Mesendoderm (in vitro differentiated cells): ENCODE results near the gene TUB.

Experiments used
- DNase-seq: peaks from one replicate; pipeline ENCODE4 v3.0.0; 2013
- H2AK5ac ChIP-seq: 2 replicates; pipeline ENCODE4 v1.6.1; 2013; ENCODE audit warnings: low read length, inconsistent platforms
- H2BK120ac ChIP-seq: 2 replicates; pipeline ENCODE4 v1.6.1; 2013; ENCODE audit warnings: low read depth, mild to moderate bottlenecking, low read length, moderate library complexity, mixed read lengths
- H2BK15ac ChIP-seq: replicated peaks from 2 replicates; pipeline ENCODE4 v1.6.1; 2013; ENCODE audit warnings: low read depth, mild to moderate bottlenecking, moderate library complexity
- H2BK5ac ChIP-seq: 2 replicates; pipeline ENCODE4 v1.6.1; 2013; ENCODE audit warnings: low read length, inconsistent platforms
- H3K18ac ChIP-seq: 2 replicates; pipeline ENCODE4 v1.6.1; 2013; ENCODE audit warnings: mild to moderate bottlenecking, low read length, mixed read lengths
- H3K23ac ChIP-seq: one replicate; pipeline ENCODE4 v1.6.1; 2013; ENCODE audit warnings: low read length
- H3K27ac ChIP-seq: 2 replicates; pipeline ENCODE4 v1.5.1; 2013; ENCODE audit warnings: low read depth, mild to moderate bottlenecking, inconsistent platforms, low read length, moderate library complexity
- H3K27me3 ChIP-seq: 2 replicates; pipeline ENCODE4 v1.6.1; 2013; ENCODE audit warnings: low read length, control low read depth, mild to moderate bottlenecking, inconsistent platforms; ENCODE audit not compliant: insufficient read depth, poor library complexity
- H3K36me3 ChIP-seq: 2 replicates; pipeline ENCODE4 v1.6.1; 2013; ENCODE audit warnings: low read length, inconsistent platforms; ENCODE audit not compliant: control insufficient read depth, insufficient read depth
- H3K4ac ChIP-seq: one replicate; pipeline ENCODE4 v1.6.1; 2013; ENCODE audit warnings: low read depth, mild to moderate bottlenecking, low read length, moderate library complexity
- H3K4me1 ChIP-seq: 2 replicates; pipeline ENCODE4 v1.6.1; 2013; ENCODE audit warnings: low read depth, low read length, inconsistent platforms; ENCODE audit not compliant: control insufficient read depth
- H3K4me2 ChIP-seq: 2 replicates; pipeline ENCODE4 v1.6.1; 2013; ENCODE audit warnings: low read length
- H3K4me3 ChIP-seq: 2 replicates; pipeline ENCODE4 v1.5.1; 2013; ENCODE audit warnings: mild to moderate bottlenecking, low read length
- H3K56ac ChIP-seq: one replicate; pipeline ENCODE4 v1.6.1; 2013; ENCODE audit warnings: low read length
- H3K79me1 ChIP-seq: 2 replicates; pipeline ENCODE4 v1.6.1; 2013; ENCODE audit warnings: low read length, inconsistent platforms
- H3K79me2 ChIP-seq: 2 replicates; pipeline ENCODE4 v1.6.1; 2013; ENCODE audit warnings: mild to moderate bottlenecking, low read length; ENCODE audit not compliant: control insufficient read depth, insufficient read depth
- H3K9ac ChIP-seq: 2 replicates; pipeline ENCODE4 v1.6.1; 2013; ENCODE audit warnings: low read length, inconsistent platforms
- H4K5ac ChIP-seq: one replicate; pipeline ENCODE4 v1.6.1; 2013; ENCODE audit warnings: low read length
- H4K8ac ChIP-seq: one replicate; pipeline ENCODE4 v1.6.1; 2013; ENCODE audit warnings: low read depth, mild to moderate bottlenecking, control low read depth, low read length, moderate library complexity
- WGBS: extraction: QIAGEN DNeasy Blood & Tissue Kit; methylation state at CpG from one replicate; pipeline ENCODE4 v1.1.7; 2013; ENCODE audit warnings: low lambda C conversion rate, missing lambda C conversion rate; ENCODE audit not compliant: insufficient coverage; ENCODE audit errors: extremely low coverage; 5-methylcytosine and 5-hydroxymethylcytosine counted together

Gene TUB

DNA sequence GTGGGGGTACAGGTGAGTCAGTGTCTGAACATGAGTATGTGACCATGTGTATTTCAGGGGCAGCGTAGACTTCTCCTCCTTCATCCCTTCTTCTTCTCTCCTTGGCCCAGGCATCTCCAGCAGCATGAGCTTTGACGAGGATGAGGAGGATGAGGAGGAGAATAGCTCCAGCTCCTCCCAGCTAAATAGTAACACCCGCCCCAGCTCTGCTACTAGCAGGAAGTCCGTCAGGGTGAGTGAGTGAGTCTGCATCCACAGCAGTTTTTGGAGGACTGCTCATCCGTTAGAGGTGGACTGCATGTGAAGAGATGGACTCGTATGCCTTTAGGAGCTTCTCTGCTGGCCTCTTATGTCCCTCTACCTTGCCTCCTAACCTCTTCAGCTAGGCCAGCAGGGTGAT, 15.6 kb downstream of the TUB start:
- Histone ChIP-seq H3K4me3 (no peak overlapping the region), H3K9ac (no peak overlapping the region), H4K8ac (no peak overlapping the region), H3K4ac (no peak overlapping the region), H2AK5ac (no peak overlapping the region), H3K27me3 (no peaks in the 10 kb centered on the region), H2BK120ac (no peak overlapping the region), H3K18ac (no peak overlapping the region), H3K79me2 (no peaks in the 10 kb centered on the region), H3K56ac (no peak overlapping the region), H3K36me3 (peaks cover 3% of the 10 kb centered on the region), H3K4me1 (no peaks in the 10 kb centered on the region), H3K23ac (no peak overlapping the region), H3K79me1 (no peaks in the 10 kb centered on the region), H2BK5ac (no peak overlapping the region), H4K5ac (no peak overlapping the region), H3K27ac (no peak overlapping the region), H3K4me2 (no peak overlapping the region), H2BK15ac (no peak overlapping the region)
- DNase-seq: no peak
- no CpG with 5 or more reads among the region's 6 CpGs for WGBS

DNA sequence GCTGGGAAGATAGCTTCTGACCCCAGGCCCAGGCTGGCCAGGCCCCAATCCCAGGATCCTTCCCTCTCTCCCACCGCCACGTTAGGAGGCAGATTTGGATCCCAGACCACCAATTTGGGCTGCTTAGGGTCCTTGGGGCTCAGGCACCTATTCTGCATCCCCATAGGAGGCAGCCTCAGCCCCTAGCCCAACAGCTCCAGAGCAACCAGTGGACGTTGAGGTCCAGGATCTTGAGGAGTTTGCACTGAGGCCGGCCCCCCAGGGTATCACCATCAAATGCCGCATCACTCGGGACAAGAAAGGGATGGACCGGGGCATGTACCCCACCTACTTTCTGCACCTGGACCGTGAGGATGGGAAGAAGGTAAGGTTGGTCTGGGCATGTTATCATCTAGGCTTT, 16.1 kb downstream of the TUB start:
- no peak overlapping the region for H3K4me2 ChIP-seq
- no peak overlapping the region for H3K4ac ChIP-seq
- WGBS: no CpG with 5 or more reads among the region's 8 CpGs

DNA sequence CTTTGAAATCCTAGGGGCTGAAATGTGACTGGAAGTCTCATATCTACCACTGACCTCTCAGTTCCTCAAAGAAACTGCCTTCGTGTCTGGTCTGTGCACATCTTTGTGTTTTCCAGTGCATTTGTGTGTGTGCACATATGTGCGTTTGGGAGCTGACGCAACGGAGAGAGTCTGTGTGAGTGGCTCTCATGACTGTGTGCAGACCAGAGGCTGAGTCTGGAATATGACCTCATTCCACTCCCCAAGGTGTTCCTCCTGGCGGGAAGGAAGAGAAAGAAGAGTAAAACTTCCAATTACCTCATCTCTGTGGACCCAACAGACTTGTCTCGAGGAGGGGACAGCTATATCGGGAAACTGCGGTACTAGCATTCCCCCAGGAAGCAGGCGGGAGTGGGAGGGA, 16.5 kb downstream of the TUB start:
- no peak overlapping the region for H3K9ac ChIP-seq
- no peak overlapping the region for H2BK15ac ChIP-seq
- peaks cover 3% of the 10 kb centered on the region for H3K36me3 ChIP-seq
- H3K79me2 ChIP-seq: no peaks in the 10 kb centered on the region
- no peaks in the 10 kb centered on the region for H3K79me1 ChIP-seq
- WGBS: no CpG with 5 or more reads among the region's 9 CpGs
- no peaks in the 10 kb centered on the region for H3K27me3 ChIP-seq
- no peak overlapping the region for H3K27ac ChIP-seq
- no peak overlapping the region for H2AK5ac ChIP-seq
- no peak overlapping the region for H3K4ac ChIP-seq
- H2BK5ac ChIP-seq: no peak overlapping the region
- H3K23ac ChIP-seq: no peak overlapping the region
- no peaks in the 10 kb centered on the region for H3K4me1 ChIP-seq
- no peak overlapping the region for H3K4me3 ChIP-seq
- no peak overlapping the region for H2BK120ac ChIP-seq
- H4K8ac ChIP-seq: no peak overlapping the region
- no peak overlapping the region for H4K5ac ChIP-seq
- no peak for DNase-seq
- no peak overlapping the region for H3K4me2 ChIP-seq
- no peak overlapping the region for H3K18ac ChIP-seq
- H3K56ac ChIP-seq: no peak overlapping the region

More for the DNA sequence above, 16.1 kb downstream of the TUB start:
- Histone ChIP-seq H3K27ac (no peak overlapping the region), H2BK120ac (no peak overlapping the region), H4K5ac (no peak overlapping the region), H2AK5ac (no peak overlapping the region), H3K27me3 (no peaks in the 10 kb centered on the region), H3K9ac (no peak overlapping the region), H3K56ac (no peak overlapping the region), H4K8ac (no peak overlapping the region), H3K79me2 (no peaks in the 10 kb centered on the region), H2BK5ac (no peak overlapping the region), H3K36me3 (peaks cover 3% of the 10 kb centered on the region), H3K23ac (no peak overlapping the region), H3K79me1 (no peaks in the 10 kb centered on the region), H2BK15ac (no peak overlapping the region), H3K4me3 (no peak overlapping the region), H3K18ac (no peak overlapping the region), H3K4me1 (no peaks in the 10 kb centered on the region)
- DNase-seq: no peak

DNA sequence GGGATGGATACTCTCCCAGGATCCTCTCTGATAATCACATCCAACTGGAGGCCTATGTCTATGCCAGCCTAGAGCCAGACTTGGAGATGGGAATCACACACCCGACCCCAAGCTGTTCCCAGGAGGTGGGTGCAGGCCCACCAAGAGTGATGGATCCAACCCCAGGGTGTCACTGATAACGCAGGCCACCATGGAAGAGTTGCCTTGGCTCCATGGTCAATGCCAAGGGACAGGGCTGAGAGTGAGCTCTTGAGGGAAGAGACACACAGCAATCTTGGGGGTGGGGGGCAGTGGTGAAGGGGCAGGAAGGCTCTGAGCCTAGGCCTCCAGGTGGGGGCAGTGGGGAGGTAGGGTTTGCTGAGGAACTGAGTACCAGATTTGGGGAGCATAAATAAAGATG, 16.9 kb downstream of the TUB start:
- Histone ChIP-seq H2BK15ac (no peak overlapping the region), H3K4ac (no peak overlapping the region), H2AK5ac (no peak overlapping the region), H2BK120ac (no peak overlapping the region), H3K79me1 (no peaks in the 10 kb centered on the region), H3K4me2 (no peak overlapping the region), H3K4me1 (no peaks in the 10 kb centered on the region), H3K18ac (no peak overlapping the region), H3K27me3 (no peaks in the 10 kb centered on the region), H3K36me3 (peaks cover 3% of the 10 kb centered on the region), H3K4me3 (no peak overlapping the region), H3K23ac (no peak overlapping the region), H3K79me2 (no peaks in the 10 kb centered on the region), H4K5ac (no peak overlapping the region), H4K8ac (no peak overlapping the region), H3K27ac (no peak overlapping the region), H2BK5ac (no peak overlapping the region), H3K9ac (no peak overlapping the region), H3K56ac (peak overlapping the region; percentile 31)
- no CpG with 5 or more reads among the region's 2 CpGs for WGBS
- DNase-seq: no peak

DNA sequence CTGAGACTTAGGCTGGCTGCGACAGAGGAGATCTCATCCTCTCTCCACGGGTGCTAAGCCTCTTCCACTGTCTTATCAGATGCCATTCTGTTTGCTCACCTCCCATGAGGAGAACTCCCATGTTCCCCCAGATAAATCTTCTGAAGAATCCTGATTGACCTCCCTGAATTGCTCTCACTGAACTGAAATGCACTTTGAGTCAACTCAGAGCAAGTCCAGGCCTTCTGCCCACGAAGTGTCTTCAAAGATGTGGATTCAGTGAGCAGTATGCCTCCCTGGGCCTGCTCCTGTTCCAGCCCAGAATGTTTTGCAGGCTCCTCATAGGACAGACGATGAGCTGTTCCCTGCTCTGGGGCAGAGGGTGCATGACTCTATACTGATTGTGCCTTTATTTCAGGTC, 17.4 kb downstream of the TUB start:
- no peak overlapping the region for H3K56ac ChIP-seq
- no peak overlapping the region for H2BK5ac ChIP-seq
- H2AK5ac ChIP-seq: no peak overlapping the region
- no peak overlapping the region for H3K4me3 ChIP-seq
- no peak overlapping the region for H4K5ac ChIP-seq
- no peaks in the 10 kb centered on the region for H3K79me2 ChIP-seq
- no peak overlapping the region for H3K9ac ChIP-seq
- no peak overlapping the region for H3K18ac ChIP-seq
- no peak overlapping the region for H2BK120ac ChIP-seq
- WGBS: no CpG with 5 or more reads among the region's 4 CpGs
- H3K23ac ChIP-seq: no peak overlapping the region
- H3K4me1 ChIP-seq: no peaks in the 10 kb centered on the region
- H4K8ac ChIP-seq: no peak overlapping the region
- H3K27me3 ChIP-seq: no peaks in the 10 kb centered on the region
- H3K79me1 ChIP-seq: no peaks in the 10 kb centered on the region
- H3K4ac ChIP-seq: no peak overlapping the region
- H3K4me2 ChIP-seq: no peak overlapping the region
- H3K36me3 ChIP-seq: peaks cover 3% of the 10 kb centered on the region
- DNase-seq: peak; percentile 78
- H2BK15ac ChIP-seq: no peak overlapping the region
- peak overlapping the region; percentile 5 for H3K27ac ChIP-seq

DNA sequence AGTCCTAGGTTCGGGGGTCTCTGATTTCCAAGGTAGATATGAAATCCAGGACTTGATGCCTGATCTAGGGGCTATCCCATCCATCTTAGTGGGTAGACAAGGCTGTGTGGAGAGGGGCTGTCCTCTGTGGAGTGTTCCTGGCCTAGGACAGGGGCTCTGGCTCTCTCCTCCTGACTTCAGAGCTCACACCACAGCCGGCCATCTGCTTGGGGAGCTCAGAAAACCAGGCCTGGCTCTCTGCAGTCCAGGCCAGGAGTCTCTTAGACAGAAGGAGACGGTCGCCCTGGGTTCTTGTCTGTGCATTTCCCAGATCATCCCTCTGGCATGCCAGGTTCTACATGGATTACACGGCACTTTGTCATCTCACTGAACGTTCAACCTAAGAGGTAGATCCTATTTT, 17.9 kb downstream of the TUB start:
- no peaks in the 10 kb centered on the region for H3K27me3 ChIP-seq
- H3K4me3 ChIP-seq: no peak overlapping the region
- no peak overlapping the region for H3K9ac ChIP-seq
- H3K79me2 ChIP-seq: no peaks in the 10 kb centered on the region
- H4K5ac ChIP-seq: no peak overlapping the region
- H3K27ac ChIP-seq: no peak overlapping the region
- no CpG with 5 or more reads among the region's 6 CpGs for WGBS
- H2BK120ac ChIP-seq: no peak overlapping the region
- no peaks in the 10 kb centered on the region for H3K79me1 ChIP-seq
- no peak overlapping the region for H4K8ac ChIP-seq
- no peak overlapping the region for H3K4ac ChIP-seq
- H3K36me3 ChIP-seq: peaks cover 3% of the 10 kb centered on the region
- H2BK15ac ChIP-seq: no peak overlapping the region
- H2BK5ac ChIP-seq: no peak overlapping the region
- no peaks in the 10 kb centered on the region for H3K4me1 ChIP-seq
- no peak overlapping the region for H3K4me2 ChIP-seq
- H3K18ac ChIP-seq: no peak overlapping the region
- no peak for DNase-seq
- no peak overlapping the region for H3K23ac ChIP-seq
- no peak overlapping the region for H2AK5ac ChIP-seq
- no peak overlapping the region for H3K56ac ChIP-seq
